ENCODE results near the gene PAK6. TPM values are rescaled to one million over a fixed set of nuclear protein-coding genes. Genes with fewer than 3 reads are reported as not detected.

PAK6 gene
- polyA plus RNA-seq, 1 of the 3 experiments (the other 2 are of a cell fraction), result 0.07 TPM

GRCh38 chr15:40243126-40243810 is 4.4 kb downstream of the PAK6 start:
- TF ChIP-seq USF1 (IDR thresholded peaks at IDR 0.05; ENCODE audit: borderline replicate concordance, low read depth) (no peak), CHD2 (IDR thresholded peaks at IDR 0.05; ENCODE audit: low read length, partially characterized antibody) (no peak), GATA2 (CRISPR knock-in tag; IDR thresholded peaks at IDR 0.05) (no peak), USF2 (IDR thresholded peaks at IDR 0.05; ENCODE audit: borderline replicate concordance, low read depth, low read length) (no peak), FOXM1 (IDR thresholded peaks at IDR 0.05; ENCODE audit: low read depth) (no peak), ZBTB33 (IDR thresholded peaks at IDR 0.05; ENCODE audit: borderline replicate concordance, low read depth) (no peak), ELF1 (IDR thresholded peaks at IDR 0.05) (no peak)
- CTCF ChIA-PET, result interaction anchor here (1.0 to 34.5 kb wide), 5 partner anchors 11 to 77 kb away, joined by 4 to 720 read pairs (median 4); no protein-coding TSS in a partner anchor
- Histone ChIP-seq H4K20me1 (ENCODE audit: insufficient read depth) (peaks cover 5% of the 10 kb centered on the region; the same call in 1 of the 2 replicates), H3F3A (replicated peaks; ENCODE audit: insufficient read depth) (no peaks in the 10 kb centered on the region), H3K9ac (no peak overlapping the region), H3K27me3 (ENCODE audit: insufficient read depth) (peaks cover 15% of the 10 kb centered on the region), H3K4me3 (ENCODE audit: low read depth in 2 of 2, low read length in 1 of 2) (no peak overlapping the region), H3K27ac (ENCODE audit: low read depth in 2 of 2, low read length in 1 of 2) (no peak overlapping the region), H3K4me1 (ENCODE audit: control insufficient read depth in 1 of 2, insufficient read depth in 2 of 2, low read depth in 1 of 2, low read length in 1 of 2) (peaks cover 5 to 29% of the 10 kb centered on the region in 2 experiments; a peak in 2 of 4 replicates), H3K36me3 (replicated peaks in 1 of 2; ENCODE audit: control insufficient read depth in 1 of 2, insufficient read depth in 2 of 2, low read length in 1 of 2) (no peaks in the 10 kb centered on the region), H3K9me2 (no peaks in the 10 kb centered on the region), H2AFZ (ENCODE audit: low read depth) (no peak overlapping the region), H3K9me3 (no peaks in the 10 kb centered on the region), H3K79me2 (ENCODE audit: insufficient read depth) (no peaks in the 10 kb centered on the region), H3K4me2 (no peak overlapping the region)
- POLR2A ChIA-PET, result no interaction called here
- 83% methylated on average over 9 of the region's 9 CpGs for WGBS (ENCODE audit: low lambda C conversion rate)
- no peak for DNase-seq

GRCh38 chr15:40244961-40245523 is 6.2 kb downstream of the PAK6 start:
- H3K36me3 ChIP-seq (replicated peaks in 1 of 2; ENCODE audit: control insufficient read depth in 1 of 2, insufficient read depth in 2 of 2, low read length in 1 of 2), result no peaks in the 10 kb centered on the region
- no peak overlapping the region for H3K4me3 ChIP-seq (ENCODE audit: low read depth in 2 of 2, low read length in 1 of 2)
- H3K4me1 ChIP-seq (ENCODE audit: control insufficient read depth in 1 of 2, insufficient read depth in 2 of 2, low read depth in 1 of 2, low read length in 1 of 2), result peaks cover 9 to 29% of the 10 kb centered on the region in 2 experiments
- no peaks in the 10 kb centered on the region for H3K9me3 ChIP-seq
- ChIA-PET CTCF (interaction anchor here (1.4 to 34.5 kb wide), 2 partner anchors 25 to 27 kb away, joined by 6 to 720 read pairs; no protein-coding TSS in a partner anchor), POLR2A (no interaction called here)
- no peak for DNase-seq
- no peak overlapping the region for H3K4me2 ChIP-seq
- no peak overlapping the region for H2AFZ ChIP-seq (ENCODE audit: low read depth)
- no peaks in the 10 kb centered on the region for H3K79me2 ChIP-seq (ENCODE audit: insufficient read depth)
- H3F3A ChIP-seq (replicated peaks; ENCODE audit: insufficient read depth), result peaks cover 15% of the 10 kb centered on the region
- H3K27ac ChIP-seq (ENCODE audit: low read depth in 2 of 2, low read length in 1 of 2), result no peak overlapping the region
- WGBS (ENCODE audit: low lambda C conversion rate), result 84% methylated on average over 5 of the region's 5 CpGs
- peaks cover 15% of the 10 kb centered on the region for H3K27me3 ChIP-seq (ENCODE audit: insufficient read depth)
- H4K20me1 ChIP-seq (ENCODE audit: insufficient read depth), result peaks cover 8% of the 10 kb centered on the region
- no peaks in the 10 kb centered on the region for H3K9me2 ChIP-seq
- H3K9ac ChIP-seq, result no peak overlapping the region
- TF ChIP-seq GATA2 (CRISPR knock-in tag; IDR thresholded peaks at IDR 0.05), result no peak
- no peak for TF ChIP-seq FOXJ3 (CRISPR knock-in tag; IDR thresholded peaks at IDR 0.05)
- TF ChIP-seq CTCF (IDR thresholded peaks at IDR 0.05), result no peak
- TF ChIP-seq TEAD4 (IDR thresholded peaks at IDR 0.05; ENCODE audit: borderline replicate concordance, insufficient read depth), result no peak
- TF ChIP-seq GABPA (IDR thresholded peaks at IDR 0.05; ENCODE audit: low read depth), result no peak
- TF ChIP-seq YY1 (IDR thresholded peaks at IDR 0.05; ENCODE audit: low read depth), result no peak
- TF ChIP-seq EP300 (IDR thresholded peaks at IDR 0.05; ENCODE audit: borderline replicate concordance in 1 of 2, low read depth in 1 of 2, low read length in 1 of 2), result no peak
- no peak for TF ChIP-seq RAD21 (IDR thresholded peaks at IDR 0.05; ENCODE audit: low read length)
- TF ChIP-seq PBX3 (IDR thresholded peaks at IDR 0.05), result no peak
- TF ChIP-seq FOXM1 (IDR thresholded peaks at IDR 0.05; ENCODE audit: low read depth), result no peak
- no peak for TF ChIP-seq ZBTB33 (IDR thresholded peaks at IDR 0.05; ENCODE audit: borderline replicate concordance, low read depth)
- no peak for TF ChIP-seq FOSL2 (IDR thresholded peaks at IDR 0.05; ENCODE audit: borderline replicate concordance, low read depth)
